OCI-LY7 (cell line): ENCODE measurements around the gene SYCP1. TPM values are rescaled to one million over a fixed set of nuclear protein-coding genes. Genes with fewer than 3 reads are reported as not detected.

Source experiments
- BruUV-seq: library from RNA; stranded (reverse); fragments of 400-500 nt; replicated peaks from 2 replicates; lab custom pipeline; 2021; lab: Mats Ljungman, UMichigan
- CTCF ChIA-PET: fragments of 300-600 bp; sonication (Branson Sonifier 250); formaldehyde crosslinking; loops from one replicate; lab custom pipeline; 2022; ENCODE audit warnings: antibody characterized with exemption; ENCODE audit not compliant: unreplicated experiment; lab: Charles Lee
- POLR2A ChIA-PET: fragments of 300-600 bp; sonication (Branson Sonifier 250); formaldehyde crosslinking; loops from one replicate; lab custom pipeline; 2022; ENCODE audit warnings: antibody characterized with exemption; lab: Charles Lee
- DNase-seq: peaks from one replicate; pipeline ENCODE4 v3.0.0-alpha.2; 2015; ENCODE audit warnings: low spot score
- H2AFZ ChIP-seq: fragments of 200-600 bp; sonication (generic), shearing (Covaris generic); 2 replicates; pipeline ENCODE4 v1.6.1; 2014; ENCODE audit warnings: mild to moderate bottlenecking, antibody characterized with exemption, low read length, moderate library complexity
- H3K27ac ChIP-seq: fragments of 200-600 bp; sonication (generic); 2 replicates; pipeline ENCODE4 v1.5.1; 2014; ENCODE audit warnings: mixed run types, low read depth, mild to moderate bottlenecking, moderate library complexity, low read length, inconsistent platforms; ENCODE audit not compliant: poor library complexity, severe bottlenecking
- H3K36me3 ChIP-seq: fragments of 200-600 bp; sonication (generic); 2 replicates; pipeline ENCODE4 v1.6.1; 2014; ENCODE audit warnings: mild to moderate bottlenecking, antibody characterized with exemption, low read length, moderate library complexity, mixed read lengths; ENCODE audit not compliant: insufficient read depth
- H3K4me1 ChIP-seq: fragments of 200-600 bp; sonication (generic); 2 replicates; pipeline ENCODE4 v1.5.1; 2014; ENCODE audit warnings: mild to moderate bottlenecking, low read length; ENCODE audit not compliant: insufficient read depth, poor library complexity, severe bottlenecking
- H3K4me2 ChIP-seq: fragments of 200-600 bp; sonication (generic); 2 replicates; pipeline ENCODE4 v1.6.1; 2014; ENCODE audit warnings: mild to moderate bottlenecking, low read length
- H3K4me3 ChIP-seq: fragments of 200-600 bp; sonication (generic); 2 replicates; pipeline ENCODE4 v1.5.1; 2014; ENCODE audit warnings: mild to moderate bottlenecking, low read depth, low read length; ENCODE audit not compliant: poor library complexity, severe bottlenecking
- H3K79me2 ChIP-seq: fragments of 200-600 bp; sonication (generic); 2 replicates; pipeline ENCODE4 v1.6.1; 2016; ENCODE audit warnings: low read depth, mild to moderate bottlenecking, low read length, moderate library complexity, mixed read lengths; ENCODE audit not compliant: insufficient read depth
- H3K9me2 ChIP-seq: fragments of 200-600 bp; sonication (generic); 2 replicates; pipeline ENCODE4 v1.6.1; 2016; ENCODE audit warnings: mild to moderate bottlenecking, low read length, mixed read lengths; ENCODE audit not compliant: insufficient read depth
- H3K9me3 ChIP-seq: fragments of 200-600 bp; sonication (generic); 2 replicates; pipeline ENCODE4 v1.6.1; 2014; ENCODE audit warnings: mild to moderate bottlenecking, mixed run types, low read length, mixed read lengths
- H4K20me1 ChIP-seq: fragments of 200-600 bp; sonication (generic); 2 replicates; pipeline ENCODE4 v1.6.1; 2014; ENCODE audit warnings: mild to moderate bottlenecking, antibody characterized with exemption, low read length, moderate library complexity, mixed read lengths; ENCODE audit not compliant: insufficient read depth
- CTCF ChIP-seq: fragments of 200-600 bp; sonication (generic); conservative IDR thresholded peaks from 2 replicates; pipeline ENCODE4 v1.5.1; 2014; ENCODE audit warnings: mild to moderate bottlenecking, antibody characterized with exemption, low read length, moderate library complexity, mixed read lengths
- EZH2phosphoT487 ChIP-seq: fragments of 200-600 bp; sonication (generic); IDR thresholded peaks from 2 replicates; pipeline ENCODE4 v1.6.1; 2018; ENCODE audit warnings: low read depth, borderline replicate concordance, mild to moderate bottlenecking, mixed run types, antibody characterized with exemption, low read length, moderate library complexity, mixed read lengths
- intact Hi-C: fragments of 100-400 bp; cut with micrococcal nuclease; formaldehyde crosslinking; loops from one replicate; pipeline ENCODE4 v1.10.0; 2022; ENCODE audit not compliant: unreplicated experiment
- total RNA-seq, 2 experiments: library from RNA; depleted of rRNA in 1 of 2; stranded (reverse); fragments of >200 nt in 1 of 2; shearing (Covaris generic) in 1 of 2; gene quantifications; 2 replicates each; pipeline ENCODE4 v1.2.3, GENCODE V29; 2014 to 2022

Gene SYCP1
- total RNA-seq, 2 experiments from 2014 or later: not detected

DNA sequence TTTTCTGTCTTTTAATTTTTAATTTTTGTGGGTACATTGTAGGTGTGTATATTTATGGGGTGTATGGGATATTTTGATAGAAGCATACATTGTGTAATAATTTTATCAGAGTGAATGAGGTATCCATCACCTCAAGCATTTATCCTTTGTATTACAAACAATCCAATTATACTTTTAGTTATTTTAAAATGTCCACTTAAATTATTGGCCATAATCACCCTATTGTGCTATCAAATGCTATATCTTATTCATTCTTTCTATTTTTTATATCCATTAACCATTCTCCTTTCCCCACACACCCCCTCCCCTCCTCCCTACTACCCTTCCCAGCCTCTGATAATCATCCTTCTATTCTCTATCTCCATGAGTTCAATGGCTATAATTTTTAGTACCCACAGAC lies 104.8 kb downstream of the SYCP1 start:
- intact Hi-C loops: no loop called here
- no peaks in the 10 kb centered on the region for H3K4me1 ChIP-seq
- H3K79me2 ChIP-seq: no peaks in the 10 kb centered on the region
- no peak overlapping the region for H3K4me3 ChIP-seq
- H3K4me2 ChIP-seq: no peak overlapping the region
- H3K36me3 ChIP-seq: no peaks in the 10 kb centered on the region
- no peaks in the 10 kb centered on the region for H3K9me2 ChIP-seq
- H3K9me3 ChIP-seq: no peaks in the 10 kb centered on the region
- H4K20me1 ChIP-seq: no peaks in the 10 kb centered on the region
- POLR2A ChIA-PET: interaction anchor here (0.7 kb wide), 1 partner anchor 147 kb away, joined by 3 read pairs; no protein-coding TSS in a partner anchor
- TF ChIP-seq EZH2phosphoT487 (no peak), CTCF (no peak)
- no peak for DNase-seq
- CTCF ChIA-PET: no interaction called here
- no peak overlapping the region for H2AFZ ChIP-seq
- no peak overlapping the region for H3K27ac ChIP-seq
- no TSS peak for BruUV-seq

DNA sequence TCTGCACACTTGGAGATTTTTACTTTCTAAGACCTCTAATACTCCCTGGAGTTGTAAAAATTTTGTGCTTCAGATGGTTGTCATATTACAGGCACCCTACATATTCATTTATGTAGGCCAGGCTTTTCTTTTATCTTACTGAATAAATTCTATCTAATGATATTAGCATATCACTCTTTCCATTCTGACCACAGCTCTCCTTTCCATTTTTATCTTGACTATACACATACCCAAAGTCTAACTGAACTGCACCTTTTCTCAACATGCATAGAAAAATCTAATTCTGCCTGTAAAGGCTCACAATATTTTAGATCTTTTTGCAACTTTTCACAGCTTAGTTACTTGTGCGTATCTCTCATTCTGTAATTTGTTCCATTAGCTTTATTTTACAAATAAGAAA lies 122.2 kb downstream of the SYCP1 start:
- no peak for TF ChIP-seq EZH2phosphoT487
- TF ChIP-seq CTCF: no peak
- BruUV-seq: no TSS peak
- CTCF ChIA-PET: no interaction called here
- POLR2A ChIA-PET: no interaction called here
- no peak overlapping the region for H3K4me2 ChIP-seq
- no peaks in the 10 kb centered on the region for H3K9me2 ChIP-seq
- no peaks in the 10 kb centered on the region for H3K4me1 ChIP-seq
- no peak for DNase-seq
- H3K79me2 ChIP-seq: no peaks in the 10 kb centered on the region
- no peak overlapping the region for H3K4me3 ChIP-seq
- no peak overlapping the region for H3K27ac ChIP-seq
- intact Hi-C loops: loop anchor here (10.0 kb wide), 1 partner anchor 618 kb away; no protein-coding TSS in a partner anchor
- H3K9me3 ChIP-seq: peaks cover 2% of the 10 kb centered on the region; the same call in 1 of the 2 replicates
- H2AFZ ChIP-seq: no peak overlapping the region
- no peaks in the 10 kb centered on the region for H4K20me1 ChIP-seq
- no peaks in the 10 kb centered on the region for H3K36me3 ChIP-seq

- no peaks in the 10 kb centered on the region for H3K79me2 ChIP-seq
- no peaks in the 10 kb centered on the region for H3K36me3 ChIP-seq
- intact Hi-C loops: loop anchor here (1.0 to 10.0 kb wide), 2 partner anchors 134 to 615 kb away; no protein-coding TSS in a partner anchor
- H3K4me1 ChIP-seq: no peaks in the 10 kb centered on the region
- no peak overlapping the region for H2AFZ ChIP-seq
- DNase-seq: peak; percentile 64
- H3K4me2 ChIP-seq: no peak overlapping the region
- H3K27ac ChIP-seq: no peak overlapping the region
- ChIA-PET CTCF (no interaction called here), POLR2A (no interaction called here)
- H3K9me2 ChIP-seq: no peaks in the 10 kb centered on the region
- H4K20me1 ChIP-seq: no peaks in the 10 kb centered on the region
- H3K4me3 ChIP-seq: no peak overlapping the region
- peaks cover 10% of the 10 kb centered on the region; the same call in 1 of the 2 replicates for H3K9me3 ChIP-seq
- TF ChIP-seq CTCF (peak; percentile 93), EZH2phosphoT487 (no peak)
- no TSS peak for BruUV-seq
Measured at GRCh38 chr1:114979278-114979891, 124.7 kb downstream of the SYCP1 start.
